KMS-11 (cell line): ENCODE measurements around the gene DUSP5.

ENCODE experiments used
- H2AFZ ChIP-seq: fragments of 200-600 bp; sonication (generic); 2 replicates; pipeline ENCODE4 v1.6.1; 2016; ENCODE audit warnings: antibody characterized with exemption, mixed run types, low read depth
- H3K27ac ChIP-seq: fragments of 200-600 bp; sonication (generic); 2 replicates; pipeline ENCODE4 v1.6.1; 2016; ENCODE audit warnings: mild to moderate bottlenecking, mixed run types
- H3K27me3 ChIP-seq: fragments of 200-600 bp; sonication (generic); 2 replicates; pipeline ENCODE4 v1.6.1; 2017; ENCODE audit warnings: mild to moderate bottlenecking, low read depth, mixed run types, moderate library complexity; ENCODE audit not compliant: insufficient read depth
- H3K36me3 ChIP-seq: fragments of 200-600 bp; sonication (generic); 2 replicates; pipeline ENCODE4 v1.6.1; 2017; ENCODE audit warnings: mild to moderate bottlenecking, mixed run types; ENCODE audit not compliant: insufficient read depth
- H3K4me1 ChIP-seq: fragments of 200-600 bp; sonication (generic); 2 replicates; pipeline ENCODE4 v1.6.1; 2016; ENCODE audit warnings: mild to moderate bottlenecking, low read depth, mixed run types; ENCODE audit not compliant: poor library complexity, severe bottlenecking
- H3K4me2 ChIP-seq: fragments of 200-600 bp; sonication (generic); 2 replicates; pipeline ENCODE4 v1.7.0; 2016; ENCODE audit warnings: mild to moderate bottlenecking, mixed run types
- H3K4me3 ChIP-seq: fragments of 200-600 bp; sonication (generic); IDR thresholded peaks from 2 replicates; pipeline ENCODE4 v1.6.1; 2017; ENCODE audit warnings: low read depth, low read length, mixed read lengths; ENCODE audit not compliant: insufficient read depth
- H3K79me2 ChIP-seq: fragments of 200-600 bp; sonication (generic); 2 replicates; pipeline ENCODE4 v1.6.1; 2016; ENCODE audit warnings: low read depth, mixed run types; ENCODE audit not compliant: insufficient read depth
- H3K9ac ChIP-seq: fragments of 200-600 bp; sonication (generic); 2 replicates; pipeline ENCODE4 v1.6.1; 2016; ENCODE audit warnings: mild to moderate bottlenecking, mixed run types
- H4K20me1 ChIP-seq: fragments of 200-600 bp; sonication (generic); 2 replicates; pipeline ENCODE4 v1.6.1; 2016; ENCODE audit warnings: mild to moderate bottlenecking, mixed run types; ENCODE audit not compliant: insufficient read depth
- TF ChIP-seq, protein P1 (sequence below): fragments of 200-600 bp; sonication (generic); conservative IDR thresholded peaks from 2 replicates; pipeline ENCODE4 v1.6.1; 2017; ENCODE audit warnings: low read depth, mild to moderate bottlenecking, antibody characterized with exemption, low read length, moderate library complexity, mixed read lengths

The DUSP5 gene

DNA sequence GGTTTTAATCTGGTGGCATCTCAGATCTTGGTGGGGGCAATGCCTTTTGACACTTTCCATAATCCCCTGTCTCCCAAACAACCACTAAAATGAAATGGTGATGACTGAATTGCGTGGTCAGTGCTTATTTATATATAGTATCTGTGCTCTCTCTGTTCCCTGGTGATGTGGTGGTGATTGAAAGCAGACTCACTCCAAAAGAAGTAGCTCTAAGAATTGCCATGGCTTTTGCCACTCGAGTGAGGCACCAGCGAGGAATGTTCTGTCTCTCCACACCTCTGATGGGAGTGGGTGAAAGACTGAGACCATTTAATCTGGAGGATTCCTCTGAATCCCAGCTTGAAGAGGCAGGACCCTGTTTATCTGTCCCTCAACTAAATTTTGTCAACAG is 2.8 kb downstream of the DUSP5 start:
- Histone ChIP-seq H3K9ac (peak overlapping the region; percentile 75; the same call in 1 of the 2 replicates), H4K20me1 (peaks cover 22% of the 10 kb centered on the region), H3K4me3 (no peak overlapping the region), H3K36me3 (no peaks in the 10 kb centered on the region), H3K4me1 (peaks cover 59% of the 10 kb centered on the region), H3K4me2 (peak overlapping the region; percentile 95), H3K79me2 (peaks cover 86% of the 10 kb centered on the region), H3K27ac (peak overlapping the region; percentile 63), H3K27me3 (no peaks in the 10 kb centered on the region), H2AFZ (no peak overlapping the region)
- TF ChIP-seq, protein P1, sequence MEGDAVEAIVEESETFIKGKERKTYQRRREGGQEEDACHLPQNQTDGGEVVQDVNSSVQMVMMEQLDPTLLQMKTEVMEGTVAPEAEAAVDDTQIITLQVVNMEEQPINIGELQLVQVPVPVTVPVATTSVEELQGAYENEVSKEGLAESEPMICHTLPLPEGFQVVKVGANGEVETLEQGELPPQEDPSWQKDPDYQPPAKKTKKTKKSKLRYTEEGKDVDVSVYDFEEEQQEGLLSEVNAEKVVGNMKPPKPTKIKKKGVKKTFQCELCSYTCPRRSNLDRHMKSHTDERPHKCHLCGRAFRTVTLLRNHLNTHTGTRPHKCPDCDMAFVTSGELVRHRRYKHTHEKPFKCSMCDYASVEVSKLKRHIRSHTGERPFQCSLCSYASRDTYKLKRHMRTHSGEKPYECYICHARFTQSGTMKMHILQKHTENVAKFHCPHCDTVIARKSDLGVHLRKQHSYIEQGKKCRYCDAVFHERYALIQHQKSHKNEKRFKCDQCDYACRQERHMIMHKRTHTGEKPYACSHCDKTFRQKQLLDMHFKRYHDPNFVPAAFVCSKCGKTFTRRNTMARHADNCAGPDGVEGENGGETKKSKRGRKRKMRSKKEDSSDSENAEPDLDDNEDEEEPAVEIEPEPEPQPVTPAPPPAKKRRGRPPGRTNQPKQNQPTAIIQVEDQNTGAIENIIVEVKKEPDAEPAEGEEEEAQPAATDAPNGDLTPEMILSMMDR, result no peak

DNA sequence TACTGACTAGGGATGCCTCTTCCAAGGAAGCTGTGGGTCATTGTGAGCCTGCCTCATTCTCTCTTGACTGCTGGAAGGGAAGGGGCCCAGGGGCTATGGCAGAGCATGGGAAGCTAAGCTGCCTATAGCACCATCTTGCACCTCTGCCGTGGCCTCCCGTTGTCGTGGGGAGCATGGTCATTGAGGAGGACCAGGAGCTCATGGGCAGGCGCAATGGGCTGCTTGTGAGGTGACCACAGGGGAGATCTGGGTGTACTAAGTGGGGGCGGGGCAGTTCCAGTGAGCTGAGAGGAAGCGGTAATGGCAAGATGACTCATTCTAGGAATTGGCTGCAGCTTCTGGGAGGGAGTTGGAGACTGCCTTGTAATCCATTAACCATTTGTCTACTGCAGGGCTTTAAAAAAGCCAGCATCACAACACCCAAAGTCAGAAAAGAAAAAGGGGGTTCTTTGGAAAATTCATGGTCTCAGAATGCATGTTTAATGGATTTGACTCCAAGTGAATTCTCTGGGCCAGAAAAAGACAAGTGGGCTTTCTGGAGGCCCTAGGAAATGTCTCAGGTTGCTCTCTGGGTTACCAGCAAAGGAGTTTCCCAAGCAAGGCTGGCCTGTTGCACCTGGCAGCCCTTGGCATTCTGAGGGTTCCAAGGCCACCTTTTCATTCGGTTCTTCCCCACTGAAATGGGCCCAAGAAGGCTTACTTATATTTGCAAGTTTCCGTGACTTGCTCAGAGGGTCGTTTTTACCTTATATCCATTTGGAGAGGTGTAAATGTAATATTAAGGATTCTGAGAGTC is 3.6 kb downstream of the DUSP5 start:
- peaks cover 59% of the 10 kb centered on the region for H3K4me1 ChIP-seq
- no peaks in the 10 kb centered on the region for H3K27me3 ChIP-seq
- peak overlapping the region; percentile 63 for H3K27ac ChIP-seq
- no peak overlapping the region for H3K4me3 ChIP-seq
- no peak overlapping the region for H2AFZ ChIP-seq
- H3K36me3 ChIP-seq, result peaks cover 4% of the 10 kb centered on the region; the same call in 1 of the 2 replicates
- TF ChIP-seq, protein P1, result no peak
- H3K9ac ChIP-seq, result peak overlapping the region; percentile 75; the same call in 1 of the 2 replicates
- H3K79me2 ChIP-seq, result peaks cover 86% of the 10 kb centered on the region
- H4K20me1 ChIP-seq, result peaks cover 22% of the 10 kb centered on the region
- H3K4me2 ChIP-seq, result peak overlapping the region; percentile 95

DNA sequence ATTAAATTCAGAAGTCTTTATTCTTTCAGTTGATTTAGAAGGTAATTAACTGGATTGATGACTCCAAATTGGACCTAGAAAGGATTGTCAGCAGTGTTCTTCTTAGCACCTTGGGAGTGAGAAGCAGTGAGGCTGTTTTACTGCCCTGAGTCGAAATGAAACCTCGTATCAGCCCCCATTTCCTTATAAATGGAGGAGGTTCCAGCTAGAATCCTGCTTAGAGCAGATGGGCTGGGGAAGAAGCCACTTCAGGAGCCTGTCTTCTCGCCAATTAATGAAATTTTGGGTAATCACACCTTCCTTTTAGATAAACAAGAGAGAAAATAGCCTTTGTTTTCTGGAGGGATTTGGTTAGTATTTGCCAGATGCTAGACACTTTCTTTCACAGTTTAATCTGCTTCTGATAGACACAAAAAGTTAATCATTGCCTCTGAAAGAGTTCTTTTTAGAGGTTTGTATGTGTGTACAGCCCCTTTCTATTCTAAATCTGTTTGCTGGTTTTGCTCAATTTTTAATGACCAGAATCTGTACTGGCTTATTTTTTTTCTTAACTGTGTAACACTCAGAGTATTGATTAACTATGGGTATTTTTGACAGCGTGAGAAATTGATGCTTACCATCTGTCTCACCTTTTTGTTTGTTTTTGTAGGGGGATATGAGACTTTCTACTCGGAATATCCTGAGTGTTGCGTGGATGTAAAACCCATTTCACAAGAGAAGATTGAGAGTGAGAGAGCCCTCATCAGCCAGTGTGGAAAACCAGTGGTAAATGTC is 4.6 kb downstream of the DUSP5 start:
- peaks cover 22% of the 10 kb centered on the region for H4K20me1 ChIP-seq
- H3K4me3 ChIP-seq, result no peak overlapping the region
- peak overlapping the region; percentile 95 for H3K4me2 ChIP-seq
- H3K79me2 ChIP-seq, result peaks cover 86% of the 10 kb centered on the region
- TF ChIP-seq, protein P1, result no peak
- H3K9ac ChIP-seq, result no peak overlapping the region
- no peak overlapping the region for H2AFZ ChIP-seq
- H3K4me1 ChIP-seq, result peaks cover 59% of the 10 kb centered on the region
- peaks cover 11% of the 10 kb centered on the region; the same call in 1 of the 2 replicates for H3K36me3 ChIP-seq
- H3K27ac ChIP-seq, result peak overlapping the region; percentile 47; the same call in 1 of the 2 replicates
- no peaks in the 10 kb centered on the region for H3K27me3 ChIP-seq

DNA sequence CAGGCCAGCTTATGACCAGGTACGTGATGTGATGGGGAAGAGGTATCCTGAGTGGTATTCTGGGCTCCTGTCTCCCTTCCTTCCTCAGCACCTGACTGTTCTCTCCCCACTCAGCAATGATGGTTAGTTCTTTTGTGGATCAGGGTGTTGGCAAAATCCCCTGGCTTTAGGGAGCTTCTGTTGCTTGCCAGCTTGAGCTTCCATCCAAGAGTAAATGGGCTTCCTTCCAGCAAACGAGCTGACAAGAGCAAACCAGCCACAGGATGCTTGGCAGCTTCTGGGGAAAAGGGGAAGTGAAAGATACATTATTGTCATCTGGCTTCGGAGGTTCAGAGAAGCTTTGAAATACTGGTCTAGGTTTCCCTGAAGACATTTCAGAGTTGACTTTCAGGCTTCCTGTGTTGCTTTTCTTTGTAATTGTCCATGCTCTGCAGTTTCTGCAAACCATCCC is 5.2 kb downstream of the DUSP5 start:
- no peak overlapping the region for H2AFZ ChIP-seq
- peak overlapping the region; percentile 47; the same call in 1 of the 2 replicates for H3K27ac ChIP-seq
- H3K4me2 ChIP-seq, result peak overlapping the region; percentile 95
- H3K79me2 ChIP-seq, result peaks cover 86% of the 10 kb centered on the region
- H3K36me3 ChIP-seq, result peaks cover 15% of the 10 kb centered on the region; the same call in 1 of the 2 replicates
- TF ChIP-seq, protein P1, result no peak; the same call in 1 of the 2 replicates
- H3K27me3 ChIP-seq, result no peaks in the 10 kb centered on the region
- H3K4me1 ChIP-seq, result peaks cover 59% of the 10 kb centered on the region
- peaks cover 22% of the 10 kb centered on the region for H4K20me1 ChIP-seq
- no peak overlapping the region for H3K4me3 ChIP-seq
- H3K9ac ChIP-seq, result no peak overlapping the region
